Prostate gland (tissue), 2 donors: ENCODE data around the gene RAB37.

Source experiments
- POLR2A ChIP-seq: fragments of 450-650 bp; IDR thresholded peaks from one replicate; pipeline ENCODE4 v1.6.1; 2016; ENCODE audit warnings: antibody characterized with exemption, mild to moderate bottlenecking
- POLR2AphosphoS5 ChIP-seq: sonication (generic); formaldehyde crosslinking; IDR thresholded peaks from one replicate; pipeline ENCODE4 v1.6.1; 2017; ENCODE audit warnings: antibody characterized with exemption
- TF ChIP-seq, protein P1 (sequence below), 4 experiments: fragments of 200-600 bp in 2 of 4; fragments of 450-650 bp in 2 of 4; sonication (generic) in 2 of 4; IDR thresholded peaks; 1 replicate in 3 of 4; 2 replicates in 1 of 4; pipeline ENCODE4 v1.5.1; 2016 to 2019; ENCODE audit warnings: antibody characterized with exemption in 4 of 4, mild to moderate bottlenecking in 2 of 4, moderate library complexity in 2 of 4

GRCh38 chr17:74754832-74755231 is 17.8 kb downstream of the RAB37 start:
- no peak for TF ChIP-seq POLR2AphosphoS5
- TF ChIP-seq POLR2A = no peak
- TF ChIP-seq, protein P1, sequence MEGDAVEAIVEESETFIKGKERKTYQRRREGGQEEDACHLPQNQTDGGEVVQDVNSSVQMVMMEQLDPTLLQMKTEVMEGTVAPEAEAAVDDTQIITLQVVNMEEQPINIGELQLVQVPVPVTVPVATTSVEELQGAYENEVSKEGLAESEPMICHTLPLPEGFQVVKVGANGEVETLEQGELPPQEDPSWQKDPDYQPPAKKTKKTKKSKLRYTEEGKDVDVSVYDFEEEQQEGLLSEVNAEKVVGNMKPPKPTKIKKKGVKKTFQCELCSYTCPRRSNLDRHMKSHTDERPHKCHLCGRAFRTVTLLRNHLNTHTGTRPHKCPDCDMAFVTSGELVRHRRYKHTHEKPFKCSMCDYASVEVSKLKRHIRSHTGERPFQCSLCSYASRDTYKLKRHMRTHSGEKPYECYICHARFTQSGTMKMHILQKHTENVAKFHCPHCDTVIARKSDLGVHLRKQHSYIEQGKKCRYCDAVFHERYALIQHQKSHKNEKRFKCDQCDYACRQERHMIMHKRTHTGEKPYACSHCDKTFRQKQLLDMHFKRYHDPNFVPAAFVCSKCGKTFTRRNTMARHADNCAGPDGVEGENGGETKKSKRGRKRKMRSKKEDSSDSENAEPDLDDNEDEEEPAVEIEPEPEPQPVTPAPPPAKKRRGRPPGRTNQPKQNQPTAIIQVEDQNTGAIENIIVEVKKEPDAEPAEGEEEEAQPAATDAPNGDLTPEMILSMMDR (IDR thresholded peaks at IDR 0.05) = no peak
